Medulla oblongata (tissue), 1 donor: Measurements from ENCODE around the gene ARMH4.

ENCODE experiments used
- DNase-seq: peaks from one replicate; pipeline ENCODE4 v3.0.0-alpha.2; 2015; ENCODE audit errors: extremely low spot score

The ARMH4 gene

GRCh38 chr14:58152014-58152857 is at the start of gene ARMH4:
Gene ARMH4, minus strand, starts transcription at chr14:58152213. Its CDS starts 12,855 bp downstream, at chr14:58139358.
- DNase-seq = peak; percentile 89

- DNase-seq = peak; percentile 23
Measured at GRCh38 chr14:58200846-58201245, 48.8 kb upstream of the ARMH4 start.

- no peak for DNase-seq
Measured at GRCh38 chr14:58200480-58200841, 48.4 kb upstream of the ARMH4 start.

- DNase-seq = peak; percentile 89
Measured at GRCh38 chr14:58199726-58200479, 47.9 kb upstream of the ARMH4 start, which contains the start of gene ACTR10. Gene ACTR10, plus strand, starts transcription at chr14:58200149. Its CDS starts 69 bp downstream, at chr14:58200218.

GRCh38 chr14:58198086-58198485 is 46.1 kb upstream of the ARMH4 start:
- DNase-seq = no peak

- no peak for DNase-seq
Measured at GRCh38 chr14:58196198-58196597, 44.2 kb upstream of the ARMH4 start.

- no peak for DNase-seq
Measured at GRCh38 chr14:58193542-58193941, 41.5 kb upstream of the ARMH4 start.

GRCh38 chr14:58191763-58192601 is 40.0 kb upstream of the ARMH4 start:
- no peak for DNase-seq

GRCh38 chr14:58189176-58189575 is 37.2 kb upstream of the ARMH4 start:
- no peak for DNase-seq

- DNase-seq = no peak
Measured at GRCh38 chr14:58177125-58177524, 25.1 kb upstream of the ARMH4 start.

- peak; percentile 20 for DNase-seq
Measured at GRCh38 chr14:58171090-58171489, 19.1 kb upstream of the ARMH4 start.

GRCh38 chr14:58167891-58168290 is 15.9 kb upstream of the ARMH4 start:
- no peak for DNase-seq

GRCh38 chr14:58167057-58167456 is 15.0 kb upstream of the ARMH4 start:
- no peak for DNase-seq

- peak; percentile 91 for DNase-seq
Measured at GRCh38 chr14:58166005-58166983, 14.3 kb upstream of the ARMH4 start.

GRCh38 chr14:58160561-58160960 is 8.5 kb upstream of the ARMH4 start:
- no peak for DNase-seq

- peak; percentile 27 for DNase-seq
Measured at GRCh38 chr14:58151133-58152013, 640 bp downstream of the ARMH4 start.

GRCh38 chr14:58150243-58150805 is 1.7 kb downstream of the ARMH4 start:
- DNase-seq = no peak

- no peak for DNase-seq
Measured at GRCh38 chr14:58149196-58149595, 2.8 kb downstream of the ARMH4 start.

- no peak for DNase-seq
Measured at GRCh38 chr14:58146399-58146798, 5.6 kb downstream of the ARMH4 start.
